Measurements from ENCODE around the gene NCK2. TPM values are rescaled to one million over a fixed set of nuclear protein-coding genes. Genes with fewer than 3 reads are reported as not detected.

NCK2 gene
- total RNA-seq, 8 experiments from 2014 or later = 5.5 to 43.3 (median 27.3) TPM

GRCh38 chr2:105917688-105918087 is 173.0 kb downstream of the NCK2 start:
- WGBS, 10 experiments = 17 to 100% (median 60%) methylated on average over 1 to 4 of the region's 4 CpGs; no CpG with 5 or more reads in 3 of the 10 experiments
- H3K4me1 ChIP-seq (replicated peaks in 1 of 2) = no peaks in the 10 kb centered on the region
- no peak overlapping the region for H3K27ac ChIP-seq
- no peak for ATAC-seq (replicated peaks in 6 of 8)
- in situ Hi-C loops (cut with MboI; ENCODE audit: low pct_unique_long_range_greater_than_20kb in 2 of 9, low sequenced_read_pairs in 9 of 9, unreplicated experiment in 9 of 9) = no loop called here
- H3K4me3 ChIP-seq = no peak overlapping the region

GRCh38 chr2:105919191-105919811 is 174.6 kb downstream of the NCK2 start:
- no peaks in the 10 kb centered on the region for H3K4me1 ChIP-seq (replicated peaks in 1 of 2)
- WGBS, 10 experiments = 50 to 92% (median 78%) methylated on average over 1 to 3 of the region's 3 CpGs; no CpG with 5 or more reads in 2 of the 10 experiments
- in situ Hi-C loops (cut with MboI; ENCODE audit: low pct_unique_long_range_greater_than_20kb in 2 of 9, low sequenced_read_pairs in 9 of 9, unreplicated experiment in 9 of 9) = no loop called here
- no peak overlapping the region for H3K4me3 ChIP-seq
- ATAC-seq (replicated peaks in 6 of 8) = peak in 4 of 8 experiments; percentile 9 to 63 (median 28)
- H3K27ac ChIP-seq = no peak overlapping the region

GRCh38 chr2:105919826-105920225 is 175.1 kb downstream of the NCK2 start:
- no peak for ATAC-seq (replicated peaks in 6 of 8)
- no peaks in the 10 kb centered on the region for H3K4me1 ChIP-seq (replicated peaks in 1 of 2)
- no peak overlapping the region for H3K4me3 ChIP-seq
- in situ Hi-C loops (cut with MboI; ENCODE audit: low pct_unique_long_range_greater_than_20kb in 2 of 9, low sequenced_read_pairs in 9 of 9, unreplicated experiment in 9 of 9) = no loop called here
- H3K27ac ChIP-seq = no peak overlapping the region

- in situ Hi-C loops (cut with MboI; ENCODE audit: low pct_unique_long_range_greater_than_20kb in 2 of 9, low sequenced_read_pairs in 9 of 9, unreplicated experiment in 9 of 9) = no loop called here
- no peak overlapping the region for H3K4me3 ChIP-seq
- ATAC-seq (replicated peaks in 6 of 8) = no peak
- H3K27ac ChIP-seq = no peak overlapping the region
- peaks cover 3 to 16% of the 10 kb centered on the region in 2 donors for H3K4me1 ChIP-seq (replicated peaks in 1 of 2)
- 40 to 86% (median 48%) methylated on average over 1 to 6 of the region's 6 CpGs; no CpG with 5 or more reads in 3 of the 10 experiments for WGBS, 10 experiments
Measured at GRCh38 chr2:105924271-105924670, 179.6 kb downstream of the NCK2 start.

- ATAC-seq (replicated peaks in 6 of 8) = no peak
- Histone ChIP-seq H3K27ac (no peak overlapping the region), H3K4me3 (no peak overlapping the region), H3K4me1 (replicated peaks in 1 of 2) (peaks cover 3 to 16% of the 10 kb centered on the region in 2 donors)
- WGBS, 10 experiments = 37 to 100% (median 92%) methylated on average over 1 to 3 of the region's 3 CpGs; no CpG with 5 or more reads in 3 of the 10 experiments
- in situ Hi-C loops (cut with MboI; ENCODE audit: low pct_unique_long_range_greater_than_20kb in 2 of 9, low sequenced_read_pairs in 9 of 9, unreplicated experiment in 9 of 9) = loop anchor here in 1 of 9 experiments (25.0 kb wide), 2 partner anchors 88 to 363 kb away; no protein-coding TSS in a partner anchor
Measured at GRCh38 chr2:105924932-105925331, 180.2 kb downstream of the NCK2 start.

GRCh38 chr2:105925390-105925789 is 180.7 kb downstream of the NCK2 start:
- Histone ChIP-seq H3K4me1 (replicated peaks in 1 of 2) (peaks cover 3 to 16% of the 10 kb centered on the region in 2 donors), H3K27ac (no peak overlapping the region), H3K4me3 (no peak overlapping the region)
- ATAC-seq (replicated peaks in 6 of 8) = no peak
- 18 to 89% (median 70%) methylated on average over 2 to 3 of the region's 6 CpGs; no CpG with 5 or more reads in 5 of the 10 experiments for WGBS, 10 experiments
- in situ Hi-C loops (cut with MboI; ENCODE audit: low pct_unique_long_range_greater_than_20kb in 2 of 9, low sequenced_read_pairs in 9 of 9, unreplicated experiment in 9 of 9) = loop anchor here in 1 of 9 experiments (25.0 kb wide), 2 partner anchors 88 to 363 kb away; no protein-coding TSS in a partner anchor

- H3K4me3 ChIP-seq = no peak overlapping the region
- 47 to 100% (median 88%) methylated on average over 2 of the region's 3 CpGs; no CpG with 5 or more reads in 6 of the 10 experiments for WGBS, 10 experiments
- H3K27ac ChIP-seq = peak overlapping the region in 1 of 2 donors; percentile 4
- H3K4me1 ChIP-seq (replicated peaks in 1 of 2) = peaks cover 3 to 16% of the 10 kb centered on the region in 2 donors
- ATAC-seq (replicated peaks in 6 of 8) = no peak
- in situ Hi-C loops (cut with MboI; ENCODE audit: low pct_unique_long_range_greater_than_20kb in 2 of 9, low sequenced_read_pairs in 9 of 9, unreplicated experiment in 9 of 9) = loop anchor here in 1 of 9 experiments (25.0 kb wide), 2 partner anchors 90 to 365 kb away; no protein-coding TSS in a partner anchor
Measured at GRCh38 chr2:105926960-105927678, 182.4 kb downstream of the NCK2 start.

- Histone ChIP-seq H3K4me3 (no peak overlapping the region), H3K4me1 (replicated peaks in 1 of 2) (peaks cover 3 to 16% of the 10 kb centered on the region in 2 donors), H3K27ac (no peak overlapping the region)
- in situ Hi-C loops (cut with MboI; ENCODE audit: low pct_unique_long_range_greater_than_20kb in 2 of 9, low sequenced_read_pairs in 9 of 9, unreplicated experiment in 9 of 9) = loop anchor here in 1 of 9 experiments (25.0 kb wide), 2 partner anchors 91 to 366 kb away; no protein-coding TSS in a partner anchor
- 37 to 100% (median 78%) methylated on average over 1 to 4 of the region's 4 CpGs; no CpG with 5 or more reads in 1 of the 10 experiments for WGBS, 10 experiments
- ATAC-seq (replicated peaks in 6 of 8) = peak in 4 of 8 experiments; percentile 2 to 73 (median 36)
Measured at GRCh38 chr2:105928086-105928485, 183.4 kb downstream of the NCK2 start.

- Histone ChIP-seq H3K27ac (no peak overlapping the region), H3K4me3 (no peak overlapping the region), H3K4me1 (replicated peaks in 1 of 2) (peaks cover 3 to 16% of the 10 kb centered on the region in 2 donors)
- no peak for ATAC-seq (replicated peaks in 6 of 8)
- in situ Hi-C loops (cut with MboI; ENCODE audit: low pct_unique_long_range_greater_than_20kb in 2 of 9, low sequenced_read_pairs in 9 of 9, unreplicated experiment in 9 of 9) = loop anchor here in 1 of 9 experiments (25.0 kb wide), 2 partner anchors 91 to 366 kb away; no protein-coding TSS in a partner anchor
- WGBS, 10 experiments = 20 to 100% (median 68%) methylated on average over 1 to 5 of the region's 6 CpGs; no CpG with 5 or more reads in 3 of the 10 experiments
Measured at GRCh38 chr2:105928563-105928962, 183.9 kb downstream of the NCK2 start.

GRCh38 chr2:105929516-105929915 is 184.8 kb downstream of the NCK2 start:
- in situ Hi-C loops (cut with MboI; ENCODE audit: low pct_unique_long_range_greater_than_20kb in 2 of 9, low sequenced_read_pairs in 9 of 9, unreplicated experiment in 9 of 9) = loop anchor here in 1 of 9 experiments (25.0 kb wide), 2 partner anchors 92 to 367 kb away; no protein-coding TSS in a partner anchor
- 14 to 90% (median 75%) methylated on average over 1 to 2 of the region's 2 CpGs; no CpG with 5 or more reads in 5 of the 10 experiments for WGBS, 10 experiments

GRCh38 chr2:105932582-105932981 is 187.9 kb downstream of the NCK2 start:
- in situ Hi-C loops (cut with MboI; ENCODE audit: low pct_unique_long_range_greater_than_20kb in 2 of 9, low sequenced_read_pairs in 9 of 9, unreplicated experiment in 9 of 9) = loop anchor here in 1 of 9 experiments (25.0 kb wide), 2 partner anchors 95 to 370 kb away; no protein-coding TSS in a partner anchor
- H3K27ac ChIP-seq = no peak overlapping the region
- no peak overlapping the region for H3K4me3 ChIP-seq
- peaks cover 2 to 10% of the 10 kb centered on the region in 2 donors for H3K4me1 ChIP-seq (replicated peaks in 1 of 2)
- no peak for ATAC-seq (replicated peaks in 6 of 8)
- WGBS, 10 experiments = 30 to 90% (median 76%) methylated on average over 1 to 4 of the region's 5 CpGs; no CpG with 5 or more reads in 2 of the 10 experiments

More at GRCh38 chr2:105929516-105929915, 184.8 kb downstream of the NCK2 start:
- Histone ChIP-seq H3K27ac (no peak overlapping the region), H3K4me1 (replicated peaks in 1 of 2) (peaks cover 3 to 16% of the 10 kb centered on the region in 2 donors), H3K4me3 (no peak overlapping the region)
- ATAC-seq (replicated peaks in 6 of 8) = peak in 1 of 8 experiments; percentile 50

GRCh38 chr2:105933906-105934305 is 189.2 kb downstream of the NCK2 start:
- Histone ChIP-seq H3K4me1 (replicated peaks in 1 of 2) (peaks cover 2 to 7% of the 10 kb centered on the region in 2 donors), H3K27ac (no peak overlapping the region), H3K4me3 (no peak overlapping the region)
- WGBS, 10 experiments = 20 to 100% (median 96%) methylated on average over 1 to 4 of the region's 4 CpGs; no CpG with 5 or more reads in 4 of the 10 experiments
- in situ Hi-C loops (cut with MboI; ENCODE audit: low pct_unique_long_range_greater_than_20kb in 2 of 9, low sequenced_read_pairs in 9 of 9, unreplicated experiment in 9 of 9) = loop anchor here in 1 of 9 experiments (25.0 kb wide), 2 partner anchors 97 to 372 kb away; no protein-coding TSS in a partner anchor
- peak in 1 of 8 experiments; percentile 52 for ATAC-seq (replicated peaks in 6 of 8)

Measured in motor neuron (in vitro differentiated cells).